Activated naive CD4-positive, alpha-beta T cell treated with anti-CD3 and anti-CD28 coated beads, Interleukin-2, amount 50 U/mL, for 16 hours (primary cell): ENCODE measurements around the gene MTERF2.
"Not testable (repeated sequence)": the region's sequence is repeated elsewhere in the genome, so short reads cannot be mapped to it uniquely, and the experiment has no call there.

Source experiments
- DNase-seq: peaks from one replicate; pipeline ENCODE4 v3.0.0-alpha.2; 2020

MTERF2 gene, protein sequence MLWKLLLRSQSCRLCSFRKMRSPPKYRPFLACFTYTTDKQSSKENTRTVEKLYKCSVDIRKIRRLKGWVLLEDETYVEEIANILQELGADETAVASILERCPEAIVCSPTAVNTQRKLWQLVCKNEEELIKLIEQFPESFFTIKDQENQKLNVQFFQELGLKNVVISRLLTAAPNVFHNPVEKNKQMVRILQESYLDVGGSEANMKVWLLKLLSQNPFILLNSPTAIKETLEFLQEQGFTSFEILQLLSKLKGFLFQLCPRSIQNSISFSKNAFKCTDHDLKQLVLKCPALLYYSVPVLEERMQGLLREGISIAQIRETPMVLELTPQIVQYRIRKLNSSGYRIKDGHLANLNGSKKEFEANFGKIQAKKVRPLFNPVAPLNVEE

DNA sequence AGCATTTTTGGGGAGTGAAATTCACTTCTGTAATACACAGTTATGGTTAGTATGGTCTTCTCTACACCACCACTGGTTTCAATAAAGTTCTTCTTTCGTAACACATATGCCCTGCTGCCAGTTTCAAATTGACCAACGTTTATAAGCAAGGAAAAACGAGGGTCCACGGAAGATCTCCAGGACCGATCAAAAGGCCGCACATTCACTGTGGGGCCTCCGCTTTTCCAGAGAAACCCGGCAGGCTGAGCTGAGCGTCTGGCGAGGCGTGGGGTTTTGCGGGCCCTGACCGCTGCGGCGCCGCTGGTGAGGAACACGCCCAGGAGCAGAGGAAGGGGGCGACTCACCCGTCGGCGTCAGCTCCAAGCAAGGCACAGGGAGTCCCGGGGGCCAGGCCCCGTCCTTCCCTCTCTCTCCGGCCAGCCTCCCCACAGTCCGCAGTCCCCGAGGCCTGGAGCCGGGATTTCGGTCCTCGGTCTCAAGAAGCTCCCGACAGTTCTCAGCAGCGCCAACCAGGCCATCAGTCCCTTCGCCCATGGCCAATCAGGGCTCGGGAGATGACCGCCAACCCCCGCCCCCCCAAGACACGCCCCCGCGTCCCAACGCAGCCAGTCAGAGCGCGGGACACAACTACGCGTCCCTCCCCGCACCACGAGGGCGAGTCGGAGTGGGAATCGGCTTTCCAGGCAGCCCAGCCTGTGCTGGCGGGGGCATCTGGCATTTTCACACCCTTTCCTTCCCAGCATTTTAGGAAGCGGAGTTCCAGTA, at the start of gene MTERF2:
Gene MTERF2 (minus strand): TSS at position 522 of the 765 bp plus-strand sequence. CDS start 8,432 bp downstream, outside the sequence.
- DNase-seq: peak; percentile 81

DNA sequence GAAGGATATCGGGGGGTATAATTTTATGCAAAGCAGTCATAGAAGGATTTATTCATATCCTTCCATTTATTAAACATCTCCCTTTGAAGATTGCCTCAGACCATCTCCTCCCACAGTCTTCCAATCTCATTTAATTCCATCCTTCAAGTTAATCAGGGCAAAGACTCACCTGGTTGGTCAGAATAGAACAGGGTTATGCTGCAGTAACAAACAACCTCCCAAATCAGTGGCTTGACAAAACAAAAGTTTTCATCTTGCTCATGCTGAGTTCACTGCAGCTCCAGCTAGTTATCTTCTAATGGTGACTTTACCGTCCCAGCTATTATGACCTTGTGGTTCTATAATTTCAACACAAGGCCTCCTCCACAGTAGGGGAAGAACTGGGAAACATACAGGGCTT, 48.8 kb upstream of the MTERF2 start:
- no peak for DNase-seq

DNA sequence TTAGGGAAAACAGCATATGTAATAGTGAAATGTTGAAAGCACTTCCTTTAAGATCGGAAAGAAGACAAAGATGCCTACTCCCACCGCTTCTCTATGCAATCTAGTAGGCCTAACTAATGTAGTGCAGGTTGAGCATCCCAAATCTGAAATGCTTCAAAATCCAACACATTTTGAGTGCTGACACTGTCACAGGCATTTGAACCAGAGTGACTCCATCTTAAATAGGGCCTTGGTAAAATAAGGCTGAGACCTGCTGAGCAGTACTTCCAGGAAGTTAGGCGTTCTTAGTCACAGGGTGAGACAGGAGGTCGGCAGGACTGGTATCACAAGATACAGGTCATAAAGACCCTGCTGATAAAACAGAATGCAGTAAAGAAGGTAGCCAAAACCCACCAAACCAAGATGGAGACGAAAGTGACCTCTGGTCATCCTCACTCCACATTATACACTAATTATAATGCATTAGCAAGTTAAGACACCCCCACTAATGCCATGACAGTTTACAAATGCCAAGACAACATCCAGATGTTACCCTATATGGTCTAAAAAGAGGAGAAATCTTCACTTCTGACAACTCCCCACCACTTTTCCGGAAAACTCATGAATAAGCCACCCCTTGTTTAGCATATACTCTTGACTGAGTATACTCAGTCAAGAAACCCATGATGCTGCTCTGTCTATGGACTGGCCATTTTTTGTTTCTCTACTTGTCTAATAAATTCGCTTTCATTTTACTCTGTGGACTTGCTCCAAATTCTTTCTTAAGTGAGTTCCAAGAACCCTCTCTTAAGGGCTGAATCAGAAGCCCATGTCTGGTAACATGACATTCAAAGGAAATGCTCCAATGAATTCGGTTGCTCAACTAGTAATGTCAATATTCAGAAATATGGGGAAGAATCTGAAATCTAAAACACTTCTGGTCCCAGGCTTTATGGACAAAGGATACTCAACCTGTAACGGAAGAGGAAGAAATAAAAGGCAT, 47.1 kb upstream of the MTERF2 start:
- DNase-seq: no peak

DNA sequence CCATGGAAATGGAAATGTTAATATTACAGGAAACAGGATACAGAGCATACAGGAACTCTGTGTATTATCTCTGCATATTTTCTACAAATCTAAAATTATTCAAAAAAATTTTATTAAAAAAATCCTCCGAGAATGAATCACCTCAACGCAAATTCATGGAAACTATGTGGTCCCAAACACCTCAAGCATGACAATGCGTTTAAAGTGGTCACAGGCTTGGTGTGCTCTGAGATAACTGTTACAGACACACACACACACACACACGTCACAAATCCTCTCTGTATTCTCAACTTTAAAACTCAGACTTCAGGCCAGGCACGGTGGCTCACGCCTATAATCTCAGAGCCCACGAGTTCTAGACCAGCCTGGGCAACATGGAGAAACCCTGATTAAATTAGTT, 45.3 kb upstream of the MTERF2 start:
- no peak for DNase-seq

DNA sequence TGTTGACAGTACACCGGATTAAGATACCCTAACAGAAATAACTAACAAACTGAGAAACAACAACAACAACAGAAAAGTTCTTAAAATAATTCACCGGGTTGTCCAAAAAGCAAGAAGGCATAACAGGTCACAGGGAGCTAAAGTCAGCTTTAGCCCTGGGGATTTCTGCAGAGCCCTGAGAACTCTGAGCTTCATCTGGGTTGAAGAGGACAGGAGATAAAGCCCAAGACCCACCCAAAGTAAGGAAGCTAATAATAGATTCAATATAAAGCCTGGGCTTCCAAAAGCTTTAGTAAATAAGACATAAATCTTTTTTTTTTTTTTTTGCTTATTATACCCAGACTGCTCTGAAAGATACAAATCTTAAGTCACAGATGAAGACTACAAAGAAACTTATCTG, 44.1 kb upstream of the MTERF2 start:
- no peak for DNase-seq

DNA sequence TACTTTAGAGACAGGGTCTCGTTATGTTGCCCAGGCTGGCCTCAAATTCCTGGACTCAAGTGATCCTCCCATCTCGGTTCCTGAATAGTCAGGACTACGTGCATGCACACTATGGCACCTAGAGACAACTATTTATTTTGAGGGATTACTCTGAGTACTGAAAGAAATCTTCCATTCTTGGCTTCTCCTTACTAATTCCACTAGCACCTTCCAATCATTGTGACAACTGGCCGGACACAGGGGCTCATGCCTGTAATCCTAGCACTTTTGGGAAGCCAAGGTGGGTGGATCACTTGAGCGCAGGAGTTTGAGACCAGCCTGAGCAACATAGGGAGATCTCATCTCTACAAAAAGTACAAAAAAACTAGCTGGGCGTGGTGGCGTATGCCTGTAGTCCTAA, 42.1 kb upstream of the MTERF2 start:
- no peak for DNase-seq

DNA sequence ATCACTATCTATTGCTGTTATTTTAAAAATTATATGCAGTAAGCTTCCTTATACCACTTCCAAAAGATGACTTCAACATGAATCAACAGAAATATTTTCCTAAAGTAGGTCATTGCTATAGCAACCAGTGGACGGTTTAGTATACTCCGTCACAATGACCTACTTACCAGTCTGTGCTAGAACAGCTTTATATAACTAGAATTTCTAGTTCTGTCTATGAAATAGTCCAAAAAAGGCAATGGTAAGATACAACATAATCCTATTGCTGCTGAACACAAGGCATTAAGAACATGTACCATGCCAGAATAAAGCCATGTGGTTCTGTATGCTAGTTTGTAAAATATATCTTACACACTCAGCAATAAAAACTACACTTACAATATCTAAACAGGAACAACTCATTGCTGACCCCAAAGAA, 40.7 kb upstream of the MTERF2 start:
- no peak for DNase-seq

DNA sequence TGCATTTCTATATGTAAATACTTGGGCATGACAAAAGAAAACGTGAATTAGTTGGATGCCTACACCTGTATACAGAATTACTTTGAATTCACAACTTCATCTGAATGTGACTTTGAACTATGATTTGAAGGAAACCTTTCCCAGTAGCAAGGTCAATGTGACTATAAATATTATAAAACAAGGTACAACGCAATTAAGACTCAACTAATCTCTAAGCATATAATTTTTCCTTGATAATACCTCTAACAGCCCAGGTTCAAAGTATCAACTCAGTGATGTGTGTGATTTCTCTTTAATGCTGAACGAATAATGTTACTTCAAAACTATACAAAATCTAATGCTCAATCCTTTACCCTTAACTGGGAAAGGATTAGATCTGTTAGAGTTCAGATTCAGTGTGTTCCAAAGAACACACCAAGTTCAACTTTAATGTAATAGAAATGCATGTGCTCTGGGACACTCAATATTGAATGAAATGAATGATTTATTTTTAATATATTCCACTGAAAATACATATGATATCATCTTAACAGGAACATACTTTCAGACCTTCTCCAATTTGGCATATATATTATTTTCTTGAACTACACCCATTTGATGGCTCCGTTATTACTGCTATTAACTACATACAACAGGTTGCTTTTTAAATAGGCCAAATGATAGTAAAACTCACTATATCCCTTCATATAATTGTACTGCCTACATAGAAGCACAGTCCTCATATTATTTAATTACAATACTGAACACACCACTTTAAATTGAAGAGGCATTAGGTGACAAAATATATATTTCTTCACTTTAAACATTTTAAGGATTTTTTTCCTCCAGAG, 40.1 kb upstream of the MTERF2 start:
- DNase-seq: no peak

DNA sequence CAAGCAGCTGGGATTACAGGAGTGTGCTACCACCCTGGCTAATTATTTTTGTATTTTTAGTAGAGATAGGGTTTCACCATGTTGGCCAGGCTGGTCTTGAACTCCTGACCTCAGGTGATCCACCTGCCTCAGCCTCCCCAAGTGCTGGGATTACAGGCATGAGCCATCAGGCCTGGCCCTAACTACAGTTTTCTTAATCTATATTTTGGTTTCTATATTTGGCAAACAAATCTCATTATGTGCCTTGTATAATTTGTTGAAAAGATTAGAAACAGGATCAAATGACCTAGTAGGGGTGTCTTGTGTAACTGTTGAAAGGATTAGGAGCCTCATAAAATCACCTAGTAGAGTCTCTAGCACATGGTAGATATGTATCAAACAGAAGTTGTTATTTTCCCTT, 39.4 kb upstream of the MTERF2 start:
- not testable (repeated sequence) for DNase-seq

DNA sequence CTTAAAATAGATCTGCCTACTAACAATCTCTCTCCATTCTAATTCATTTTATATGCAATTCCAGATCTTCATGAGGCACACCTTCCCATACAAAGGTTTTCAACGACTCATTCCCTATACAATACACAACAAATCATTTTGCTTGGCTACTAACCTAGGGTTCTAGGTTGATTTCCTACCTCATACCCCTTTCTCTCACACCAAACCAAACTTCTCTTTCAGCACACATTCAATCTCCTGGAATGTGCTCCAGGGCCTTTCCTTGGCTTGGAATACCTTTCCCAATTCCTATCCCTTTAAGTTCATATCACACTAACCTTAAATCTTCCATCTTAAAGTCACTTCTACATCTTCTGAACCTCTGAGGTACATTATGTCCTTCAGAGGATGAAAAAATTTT, 38.7 kb upstream of the MTERF2 start:
- no peak for DNase-seq

DNA sequence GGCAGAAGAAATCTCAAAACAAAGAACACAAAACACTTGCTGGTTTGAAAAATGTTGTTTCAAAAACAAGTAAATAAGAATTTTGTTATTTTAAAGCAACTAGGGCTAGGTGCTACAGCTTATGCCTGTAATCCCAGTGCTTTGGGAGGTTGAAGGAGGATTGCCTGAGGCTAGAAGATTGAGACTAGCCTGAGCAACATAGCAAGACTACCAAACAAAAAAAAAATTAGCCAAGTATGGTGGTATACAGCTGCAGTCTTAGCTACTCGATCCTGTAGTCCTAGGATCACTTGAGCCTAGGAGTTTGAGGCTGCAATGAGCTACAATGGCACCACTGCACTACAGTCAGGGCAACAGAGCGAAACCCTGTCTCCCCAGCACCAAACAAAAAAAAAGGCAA, 32.6 kb upstream of the MTERF2 start:
- no peak for DNase-seq

DNA sequence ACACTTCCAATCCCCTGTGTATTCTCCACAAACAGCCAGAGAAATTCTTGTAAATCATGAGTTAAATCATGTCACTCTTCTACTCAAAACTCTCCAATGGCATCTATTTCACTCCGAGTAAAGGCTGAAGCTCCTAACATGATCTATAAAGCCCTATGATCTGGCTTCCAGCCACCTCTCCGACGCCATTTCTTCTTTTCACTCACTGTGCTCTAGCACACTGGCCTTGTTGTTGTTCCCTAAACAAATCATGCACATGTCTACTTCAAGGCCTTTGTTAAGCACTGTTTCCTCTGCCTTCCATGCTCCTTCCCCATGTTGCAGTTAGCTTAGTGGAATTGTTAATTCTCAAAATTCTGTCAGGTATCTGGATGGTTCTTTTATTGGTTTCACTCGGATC, 30.1 kb upstream of the MTERF2 start:
- DNase-seq: no peak

DNA sequence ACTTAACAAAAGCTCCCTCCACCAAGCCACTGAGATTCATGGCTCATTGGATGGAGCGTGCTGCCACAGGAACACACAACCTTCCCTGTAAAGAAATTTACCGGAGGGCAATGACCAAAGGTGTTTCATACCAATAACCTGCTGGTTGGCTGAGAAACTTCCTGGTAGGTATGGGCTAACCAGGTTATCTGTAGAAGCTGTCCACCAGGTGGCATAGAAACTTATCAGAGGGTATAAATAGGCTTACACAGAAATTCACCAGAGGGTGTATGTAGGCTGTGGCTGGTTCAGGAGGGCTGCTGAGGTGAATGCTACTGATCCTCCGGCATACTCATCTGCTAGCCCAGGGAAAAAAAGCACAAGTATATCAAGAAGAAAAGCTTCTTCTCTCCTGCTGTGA, 27.1 kb upstream of the MTERF2 start:
- no peak for DNase-seq

DNA sequence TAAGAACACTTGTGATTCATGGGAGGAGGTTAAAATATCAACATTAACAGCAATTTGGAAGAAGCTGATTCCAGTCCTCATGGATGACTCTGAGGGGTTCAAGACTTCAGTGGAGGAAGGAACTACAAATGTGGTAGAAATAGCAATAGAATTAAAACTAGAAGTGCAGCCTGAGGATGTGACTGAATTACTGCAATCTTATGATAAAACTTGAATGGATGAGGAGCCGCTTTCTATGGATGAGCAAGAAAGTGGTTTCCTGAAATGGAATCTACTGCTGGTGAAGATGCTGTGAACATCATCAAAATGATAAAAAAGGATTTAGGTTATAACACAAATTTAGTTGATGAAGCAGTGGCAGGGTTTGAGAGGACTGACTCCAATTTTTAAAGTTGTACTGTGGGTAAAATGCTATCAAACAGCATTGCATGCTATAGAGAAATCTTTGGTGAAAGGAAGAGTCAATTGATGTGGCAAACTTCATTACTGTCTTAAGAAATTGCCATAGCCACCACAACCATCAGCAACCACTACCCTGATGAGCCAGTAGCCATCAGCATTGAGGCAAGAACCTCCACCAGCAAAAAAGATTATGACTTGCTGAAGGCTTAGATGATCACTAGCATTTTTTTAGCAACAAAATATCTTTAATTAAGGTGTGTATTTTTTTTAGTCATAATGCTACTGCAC, 25.9 kb upstream of the MTERF2 start:
- DNase-seq: no peak

DNA sequence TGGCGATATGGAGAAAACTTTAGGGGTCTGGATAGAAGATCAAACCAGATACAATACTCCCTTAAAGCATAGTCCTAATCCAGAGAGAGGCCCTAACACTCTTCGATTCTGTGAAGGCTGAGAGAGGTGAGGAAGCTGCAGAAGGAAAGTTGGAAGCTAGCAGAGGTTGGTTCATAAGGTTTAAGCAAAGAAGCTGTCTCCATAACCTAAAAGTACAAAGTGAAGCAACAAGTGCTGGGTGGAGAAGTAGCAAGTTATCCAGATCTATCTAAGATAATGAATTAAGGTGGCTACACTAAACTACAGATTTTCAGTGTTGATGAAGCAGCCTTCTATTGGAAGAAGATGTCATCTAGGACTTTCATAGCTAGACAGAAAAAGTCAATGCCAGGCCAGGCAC, 24.6 kb upstream of the MTERF2 start:
- no peak for DNase-seq

DNA sequence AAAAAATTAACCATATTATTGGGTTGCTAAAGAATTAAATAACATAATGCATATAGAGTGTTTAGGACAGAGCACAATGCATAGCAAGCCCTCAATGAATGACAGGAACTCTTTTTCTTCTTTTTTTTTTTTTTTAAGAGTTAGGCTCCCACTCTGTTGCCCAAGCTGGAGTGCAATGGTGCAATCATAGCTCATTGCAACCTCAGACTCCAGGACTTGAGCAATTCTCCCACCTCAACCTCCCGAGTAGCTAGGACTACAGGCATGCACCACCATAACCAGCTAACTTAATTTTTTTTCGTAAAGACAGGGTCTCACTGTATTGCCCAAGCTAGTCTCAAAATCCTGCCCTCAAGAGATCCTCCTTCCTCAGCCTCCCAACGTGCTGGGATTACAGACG, 20.5 kb upstream of the MTERF2 start:
- no peak for DNase-seq

DNA sequence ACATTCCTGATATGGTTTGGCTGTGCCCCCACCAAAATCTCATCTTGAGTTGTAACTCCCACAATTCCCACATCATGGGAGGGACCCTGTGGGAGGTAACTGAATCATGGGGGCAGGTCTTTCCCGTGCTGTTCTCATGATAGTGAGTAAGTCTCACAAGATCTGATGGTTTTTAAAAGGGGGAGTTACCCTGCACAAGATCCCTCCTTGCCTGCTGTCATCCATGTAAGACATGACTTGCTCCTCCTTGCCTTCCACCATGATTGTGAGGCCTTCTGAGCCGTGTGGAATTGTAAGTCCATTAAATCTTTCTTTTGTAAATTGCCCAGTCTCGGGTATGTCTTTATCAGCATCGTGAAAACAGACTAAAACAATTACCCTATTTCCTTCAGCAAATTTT, 15.7 kb upstream of the MTERF2 start:
- DNase-seq: not testable (repeated sequence)

DNA sequence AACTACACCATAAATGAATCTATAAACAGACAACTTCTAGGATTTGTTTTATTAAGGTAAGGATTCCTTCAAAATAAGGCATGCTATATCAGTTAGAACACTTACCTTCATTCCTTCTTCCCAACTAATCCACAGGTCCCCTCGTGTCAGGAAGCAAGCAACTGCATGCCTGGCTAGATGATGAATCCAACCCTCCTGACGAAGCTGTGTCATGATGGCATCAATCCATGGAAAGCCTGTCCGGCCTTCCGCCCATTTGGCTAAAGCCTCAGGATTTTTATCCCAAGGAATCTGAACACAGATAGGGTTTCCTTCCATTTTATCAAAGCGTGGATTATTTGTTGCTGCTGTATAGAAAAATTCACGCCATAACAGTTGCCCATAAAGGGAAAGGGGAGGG, 12.5 kb upstream of the MTERF2 start:
- DNase-seq: no peak

DNA sequence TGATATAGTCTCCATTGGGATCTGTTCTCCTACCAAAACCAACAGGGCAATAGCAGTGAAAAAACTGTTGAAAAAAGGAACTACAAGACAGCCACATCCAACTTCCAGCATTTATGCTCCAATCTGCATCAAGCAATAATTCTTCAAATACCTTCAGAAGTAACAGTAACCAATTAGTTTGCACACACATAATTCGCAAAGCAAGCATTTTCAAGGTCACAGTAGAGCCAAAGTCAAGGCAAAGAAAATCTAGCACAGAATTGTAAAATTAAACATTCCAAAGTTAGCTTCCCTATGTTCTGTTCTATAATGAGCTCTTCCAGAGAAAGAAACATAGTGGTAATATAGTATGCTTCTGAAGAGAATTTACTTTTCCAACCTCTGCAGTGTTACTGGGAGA, 11.0 kb upstream of the MTERF2 start:
- DNase-seq: no peak

DNA sequence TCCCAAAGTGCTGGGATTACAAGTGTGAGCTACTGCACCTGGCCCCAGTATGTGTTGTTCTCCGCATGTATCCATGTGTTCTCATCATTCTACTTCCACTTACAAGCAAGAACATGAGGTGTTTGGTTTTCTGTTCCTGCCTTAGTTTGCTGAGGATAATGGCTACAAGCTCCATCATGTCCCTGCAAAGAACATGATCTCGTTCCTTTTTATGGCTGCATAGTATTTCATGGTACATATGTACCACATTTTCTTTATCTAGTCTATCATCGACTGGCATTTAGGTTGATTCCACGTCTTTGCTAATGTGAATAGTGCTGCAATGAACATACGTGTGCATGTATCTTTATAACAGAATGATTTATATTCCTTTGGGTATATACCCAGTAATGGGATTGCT, 9.2 kb upstream of the MTERF2 start:
- DNase-seq: not testable (repeated sequence)

DNA sequence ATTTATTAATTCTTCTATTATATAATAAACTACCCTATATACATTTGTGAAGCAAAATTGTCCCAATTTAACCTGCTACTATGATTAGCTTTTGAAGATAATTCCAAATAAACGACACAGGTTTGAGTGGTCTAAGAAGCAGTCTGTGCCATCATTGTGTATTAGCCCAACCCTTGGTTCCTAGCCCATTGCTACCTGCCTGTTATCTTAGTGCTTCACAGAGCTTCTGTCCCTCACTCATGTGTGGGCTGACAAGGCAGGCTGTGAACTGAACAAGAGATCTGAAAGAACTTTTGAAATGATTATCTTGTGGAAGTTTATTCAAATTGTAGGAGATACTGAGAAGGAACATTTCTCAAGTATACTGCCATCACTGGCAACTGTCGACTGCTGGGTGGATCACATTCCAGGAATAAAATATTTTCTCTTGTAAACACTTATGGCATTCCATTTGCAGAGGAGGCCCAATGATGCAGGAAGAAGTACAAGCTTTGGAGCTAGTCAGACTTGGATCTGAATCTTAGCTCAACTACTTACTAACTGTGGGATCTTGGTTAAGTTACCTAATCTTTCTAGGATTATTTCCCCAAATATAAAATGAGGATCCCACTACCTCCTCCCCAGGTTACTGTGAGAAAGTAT, 7.8 kb upstream of the MTERF2 start:
- DNase-seq: no peak
